Stimulated activated memory B cell treated with anti-CD40 and anti-IgM and Interleukin-4, amounts not matched to agents 10 μg/mL and 1 μg/mL and 100 μg/mL, for 72 hours (primary cell): ENCODE measurements around the gene SNAPIN.

Experiments
- ATAC-seq: fragments of 150-1000 bp; cut with Tn5 transposase; 2 replicates; pipeline ENCODE4 v1.10.0; 2021
- H3K27ac Mint-ChIP-seq: one replicate; pipeline ENCODE4 v1.8.0; 2022; ENCODE audit warnings: mild to moderate bottlenecking, mixed read lengths
- H3K27me3 Mint-ChIP-seq: one replicate; pipeline ENCODE4 v1.8.0; 2022; ENCODE audit warnings: mixed read lengths
- H3K36me3 Mint-ChIP-seq: one replicate; pipeline ENCODE4 v1.8.0; 2022; ENCODE audit warnings: mixed read lengths
- H3K4me1 Mint-ChIP-seq: one replicate; pipeline ENCODE4 v1.8.0; 2022; ENCODE audit warnings: mixed read lengths
- H3K4me3 Mint-ChIP-seq: one replicate; pipeline ENCODE4 v1.8.0; 2022; ENCODE audit warnings: mild to moderate bottlenecking, moderate library complexity, mixed read lengths
- H3K9me3 Mint-ChIP-seq: one replicate; pipeline ENCODE4 v1.8.0; 2022; ENCODE audit warnings: mixed read lengths

SNAPIN gene

GRCh38 chr1:153697191-153698019, 38.9 kb downstream of the SNAPIN start:
- peak overlapping the region; percentile 8 for H3K27ac Mint-ChIP-seq
- H3K36me3 Mint-ChIP-seq, result no peaks in the 10 kb centered on the region
- H3K4me3 Mint-ChIP-seq, result peak overlapping the region; percentile 40
- no peak for ATAC-seq
- peaks cover 12% of the 10 kb centered on the region for H3K27me3 Mint-ChIP-seq
- H3K9me3 Mint-ChIP-seq, result no peaks in the 10 kb centered on the region
- peaks cover 6% of the 10 kb centered on the region for H3K4me1 Mint-ChIP-seq

- ATAC-seq, result peak; percentile 31
- Mint-ChIP-seq H3K36me3 (no peaks in the 10 kb centered on the region), H3K4me3 (peak overlapping the region; percentile 40), H3K4me1 (peaks cover 6% of the 10 kb centered on the region), H3K9me3 (no peaks in the 10 kb centered on the region), H3K27ac (peak overlapping the region; percentile 8), H3K27me3 (peaks cover 12% of the 10 kb centered on the region)
Observed at GRCh38 chr1:153698020-153698922, 39.8 kb downstream of the SNAPIN start.

GRCh38 chr1:153698923-153699714, 40.6 kb downstream of the SNAPIN start:
- H3K9me3 Mint-ChIP-seq, result no peaks in the 10 kb centered on the region
- H3K36me3 Mint-ChIP-seq, result no peaks in the 10 kb centered on the region
- peaks cover 6% of the 10 kb centered on the region for H3K4me1 Mint-ChIP-seq
- H3K27me3 Mint-ChIP-seq, result peaks cover 12% of the 10 kb centered on the region
- no peak for ATAC-seq
- no peak overlapping the region for H3K4me3 Mint-ChIP-seq
- H3K27ac Mint-ChIP-seq, result no peak overlapping the region

GRCh38 chr1:153699768-153700167, 41.3 kb downstream of the SNAPIN start:
- no peak for ATAC-seq
- no peaks in the 10 kb centered on the region for H3K36me3 Mint-ChIP-seq
- H3K27ac Mint-ChIP-seq, result no peak overlapping the region
- H3K4me3 Mint-ChIP-seq, result no peak overlapping the region
- H3K27me3 Mint-ChIP-seq, result peaks cover 12% of the 10 kb centered on the region
- H3K9me3 Mint-ChIP-seq, result no peaks in the 10 kb centered on the region
- peaks cover 6% of the 10 kb centered on the region for H3K4me1 Mint-ChIP-seq

- ATAC-seq, result no peak
- H3K27ac Mint-ChIP-seq, result no peak overlapping the region
- no peaks in the 10 kb centered on the region for H3K36me3 Mint-ChIP-seq
- H3K4me1 Mint-ChIP-seq, result peaks cover 8% of the 10 kb centered on the region
- H3K9me3 Mint-ChIP-seq, result no peaks in the 10 kb centered on the region
- H3K4me3 Mint-ChIP-seq, result no peak overlapping the region
- H3K27me3 Mint-ChIP-seq, result peaks cover 9% of the 10 kb centered on the region
Observed at GRCh38 chr1:153705484-153705883, 47.0 kb downstream of the SNAPIN start.

GRCh38 chr1:153711026-153711425, 52.5 kb downstream of the SNAPIN start:
- no peak overlapping the region for H3K4me3 Mint-ChIP-seq
- ATAC-seq, result no peak
- no peaks in the 10 kb centered on the region for H3K9me3 Mint-ChIP-seq
- peaks cover 28% of the 10 kb centered on the region for H3K27me3 Mint-ChIP-seq
- no peak overlapping the region for H3K27ac Mint-ChIP-seq
- no peaks in the 10 kb centered on the region for H3K36me3 Mint-ChIP-seq
- peaks cover 8% of the 10 kb centered on the region for H3K4me1 Mint-ChIP-seq
